ENCODE results near the gene FASN. TPM values are rescaled to one million over a fixed set of nuclear protein-coding genes. Genes with fewer than 3 reads are reported as not detected.

The FASN gene
- polyA plus RNA-seq, 2 of the 4 experiments (the other 2 are of a cell fraction), result 12.9 to 169 TPM

GRCh38 chr17:82076018-82076784 is 21.8 kb downstream of the FASN start (continued):
- TF ChIP-seq TP53 (CRISPR knock-in tag; IDR thresholded peaks at IDR 0.05) (0 out of 2 replicates have a peak, but pooled peaks have one; percentile 41), MAZ (IDR thresholded peaks at IDR 0.05; ENCODE audit: borderline replicate concordance, low read depth, low read length) (no peak), RARB (CRISPR knock-in tag; IDR thresholded peaks at IDR 0.05) (no peak), PBX3 (IDR thresholded peaks at IDR 0.05) (peak; percentile 50; the same call in 1 of the 2 replicates), NPAS2 (CRISPR knock-in tag; IDR thresholded peaks at IDR 0.05; ENCODE audit: borderline replicate concordance) (no peak), EHF (CRISPR knock-in tag; IDR thresholded peaks at IDR 0.05) (no peak), SMC3 (IDR thresholded peaks at IDR 0.05) (no peak), MAX (IDR thresholded peaks at IDR 0.05) (no peak), ZSCAN20 (CRISPR knock-in tag; IDR thresholded peaks at IDR 0.05) (no peak)

GRCh38 chr17:82073446-82073845 is 24.6 kb downstream of the FASN start:
- DNase-seq (ENCODE audit: low read depth in 1 of 2, low spot score in 1 of 2), result no peak
- Histone ChIP-seq H3K9me3 (no peaks in the 10 kb centered on the region), H3K4me3 (no peak overlapping the region), H3K27ac (no peak overlapping the region), H3K4me1 (no peaks in the 10 kb centered on the region), H3K4me2 (no peak overlapping the region)
- 70% methylated on average over 9 of the region's 9 CpGs for WGBS (ENCODE audit: missing lambda C conversion rate)
- no peak for FAIRE-seq
- POLR2A ChIA-PET, result interaction anchor here (1.0 kb wide), 1 partner anchor 25 kb away, joined by 4 read pairs; the partner anchor contains the start of gene FASN
- CTCF ChIA-PET, result interaction anchor here (1.1 kb wide), 1 partner anchor 52 kb away, joined by 3 read pairs; no protein-coding TSS in a partner anchor
- ATAC-seq, result no peak
- TF ChIP-seq TFCP2L1 (CRISPR knock-in tag; IDR thresholded peaks at IDR 0.05) (no peak), NR3C1 (IDR thresholded peaks at IDR 0.05) (no peak), MAX (IDR thresholded peaks at IDR 0.05) (no peak), PBX3 (IDR thresholded peaks at IDR 0.05) (no peak), CTCF (IDR thresholded peaks at IDR 0.05) (no peak)

GRCh38 chr17:82072827-82073226 is 25.2 kb downstream of the FASN start:
- ChIA-PET POLR2A (interaction anchor here (1.0 kb wide), 1 partner anchor 26 kb away, joined by 4 read pairs; the partner anchor contains the start of gene FASN), CTCF (interaction anchor here (1.0 to 1.1 kb wide), 3 partner anchors 14 to 52 kb away, joined by 3 to 4 read pairs (median 4); no protein-coding TSS in a partner anchor)
- ATAC-seq (no peak), FAIRE-seq (no peak), DNase-seq (ENCODE audit: low read depth in 1 of 2, low spot score in 1 of 2) (no peak)
- Histone ChIP-seq H3K9me3 (no peaks in the 10 kb centered on the region), H3K4me1 (no peaks in the 10 kb centered on the region), H3K27ac (no peak overlapping the region), H3K4me2 (no peak overlapping the region), H3K4me3 (no peak overlapping the region)
- WGBS (ENCODE audit: missing lambda C conversion rate), result 64% methylated on average over 6 of the region's 6 CpGs
- no peak for TF ChIP-seq BHLHE40 (IDR thresholded peaks at IDR 0.05; ENCODE audit: low read depth, low read length)
- TF ChIP-seq RFX5 (IDR thresholded peaks at IDR 0.05), result no peak
- TF ChIP-seq CTCF (IDR thresholded peaks at IDR 0.05), result no peak
- no peak for TF ChIP-seq RCOR1 (IDR thresholded peaks at IDR 0.05; ENCODE audit: low read depth, low read length)
- no peak for TF ChIP-seq EHF (CRISPR knock-in tag; IDR thresholded peaks at IDR 0.05)
- no peak for TF ChIP-seq JUNB (IDR thresholded peaks at IDR 0.05)
- no peak for TF ChIP-seq MAZ (IDR thresholded peaks at IDR 0.05; ENCODE audit: borderline replicate concordance, low read depth, low read length)
- TF ChIP-seq ESRRA (IDR thresholded peaks at IDR 0.05; ENCODE audit: borderline replicate concordance, low read length), result no peak
- no peak for TF ChIP-seq CEBPB (IDR thresholded peaks at IDR 0.05)
- no peak for TF ChIP-seq HOXA7 (CRISPR knock-in tag; IDR thresholded peaks at IDR 0.05)
- TF ChIP-seq RNF2 (IDR thresholded peaks at IDR 0.05; ENCODE audit: borderline replicate concordance, low read depth), result no peak
- no peak for TF ChIP-seq KDM5A (IDR thresholded peaks at IDR 0.05)
- TF ChIP-seq HDAC2 (IDR thresholded peaks at IDR 0.05), result no peak
- TF ChIP-seq PBX3 (IDR thresholded peaks at IDR 0.05), result no peak
- no peak for TF ChIP-seq MAFK (IDR thresholded peaks at IDR 0.05; ENCODE audit: partially characterized antibody)
- TF ChIP-seq EHMT2 (IDR thresholded peaks at IDR 0.05; ENCODE audit: low read depth), result no peak
- no peak for TF ChIP-seq FOSL2 (IDR thresholded peaks at IDR 0.05)
- no peak for TF ChIP-seq FOSL2 (CRISPR knock-in tag; IDR thresholded peaks at IDR 0.05)

Data from A549 (cell line).